Stimulated activated CD4-positive, alpha-beta T cell treated with anti-CD3 and anti-CD28 coated beads, TNF-alpha, amount 100 ng/mL, for 4 hours (primary cell): Measurements from ENCODE around the gene GRM7.

Source experiments
- DNase-seq, 3 experiments: peaks; one replicate each; pipeline ENCODE4 v3.0.0-alpha.2; 2020; ENCODE audit warnings: low read depth in 3 of 3

Gene GRM7

GRCh38 chr3:7720649-7721297 is 859.9 kb downstream of the GRM7 start:
- DNase-seq: no peak

- no peak for DNase-seq
These were observed 861.0 kb downstream of the GRM7 start for GRCh38 chr3:7721869-7722268.

GRCh38 chr3:7728566-7729519 is 867.9 kb downstream of the GRM7 start:
- no peak for DNase-seq

GRCh38 chr3:7733933-7734332 is 873.0 kb downstream of the GRM7 start:
- DNase-seq: no peak

- no peak for DNase-seq
These were observed 873.5 kb downstream of the GRM7 start for GRCh38 chr3:7734456-7734855.

- DNase-seq: no peak
These were observed 876.3 kb downstream of the GRM7 start for GRCh38 chr3:7737263-7737662.

- no peak for DNase-seq
These were observed 878.8 kb downstream of the GRM7 start for GRCh38 chr3:7739754-7740153.

GRCh38 chr3:7740458-7740857 is 879.5 kb downstream of the GRM7 start:
- DNase-seq: no peak

GRCh38 chr3:7744850-7745249 is 883.9 kb downstream of the GRM7 start:
- DNase-seq: no peak

GRCh38 chr3:7745711-7746110 is 884.8 kb downstream of the GRM7 start:
- DNase-seq: no peak

- DNase-seq: no peak
These were observed 889.2 kb downstream of the GRM7 start for GRCh38 chr3:7749931-7750695.

GRCh38 chr3:7752005-7752404 is 891.1 kb downstream of the GRM7 start:
- DNase-seq: no peak

GRCh38 chr3:7754653-7755441 is 893.9 kb downstream of the GRM7 start:
- no peak for DNase-seq

GRCh38 chr3:7759630-7760029 is 898.7 kb downstream of the GRM7 start:
- no peak for DNase-seq

GRCh38 chr3:7760718-7761117 is 899.8 kb downstream of the GRM7 start:
- no peak for DNase-seq

- DNase-seq: no peak
These were observed 903.2 kb downstream of the GRM7 start for GRCh38 chr3:7764115-7764514.

- DNase-seq: no peak
These were observed 905.6 kb downstream of the GRM7 start for GRCh38 chr3:7766530-7766929.

- no peak for DNase-seq
These were observed 918.4 kb downstream of the GRM7 start for GRCh38 chr3:7779331-7779730.

- no peak for DNase-seq
These were observed 920.5 kb downstream of the GRM7 start for GRCh38 chr3:7781395-7781794.

- no peak for DNase-seq
These were observed 927.2 kb downstream of the GRM7 start for GRCh38 chr3:7787871-7788828.
